Measurements from ENCODE around the gene HSD11B1.

DNA sequence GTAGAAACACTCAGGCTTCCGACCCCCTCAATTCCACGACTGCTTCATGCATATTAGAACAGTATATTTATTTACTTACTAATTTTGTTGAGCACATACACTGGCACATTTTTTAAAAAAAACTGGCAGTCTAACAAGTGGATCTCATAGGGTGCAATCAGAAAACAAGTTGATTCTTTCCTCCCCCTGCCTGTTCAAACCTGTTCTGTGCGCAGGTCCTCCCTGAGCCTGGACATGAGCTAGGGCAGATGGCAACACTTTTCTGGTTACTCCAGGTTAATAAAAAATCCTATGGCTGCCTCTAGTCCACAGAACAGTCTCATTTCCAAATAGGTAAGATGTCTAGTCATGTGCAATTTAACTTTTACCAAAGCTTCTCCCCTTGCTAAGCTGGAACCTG lies 18.6 kb downstream of the HSD11B1 start:
- TF ChIP-seq, protein P1, sequence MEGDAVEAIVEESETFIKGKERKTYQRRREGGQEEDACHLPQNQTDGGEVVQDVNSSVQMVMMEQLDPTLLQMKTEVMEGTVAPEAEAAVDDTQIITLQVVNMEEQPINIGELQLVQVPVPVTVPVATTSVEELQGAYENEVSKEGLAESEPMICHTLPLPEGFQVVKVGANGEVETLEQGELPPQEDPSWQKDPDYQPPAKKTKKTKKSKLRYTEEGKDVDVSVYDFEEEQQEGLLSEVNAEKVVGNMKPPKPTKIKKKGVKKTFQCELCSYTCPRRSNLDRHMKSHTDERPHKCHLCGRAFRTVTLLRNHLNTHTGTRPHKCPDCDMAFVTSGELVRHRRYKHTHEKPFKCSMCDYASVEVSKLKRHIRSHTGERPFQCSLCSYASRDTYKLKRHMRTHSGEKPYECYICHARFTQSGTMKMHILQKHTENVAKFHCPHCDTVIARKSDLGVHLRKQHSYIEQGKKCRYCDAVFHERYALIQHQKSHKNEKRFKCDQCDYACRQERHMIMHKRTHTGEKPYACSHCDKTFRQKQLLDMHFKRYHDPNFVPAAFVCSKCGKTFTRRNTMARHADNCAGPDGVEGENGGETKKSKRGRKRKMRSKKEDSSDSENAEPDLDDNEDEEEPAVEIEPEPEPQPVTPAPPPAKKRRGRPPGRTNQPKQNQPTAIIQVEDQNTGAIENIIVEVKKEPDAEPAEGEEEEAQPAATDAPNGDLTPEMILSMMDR (IDR thresholded peaks at IDR 0.05; ENCODE audit: extremely low read depth in 1 of 2, insufficient read depth in 1 of 2, low read depth in 1 of 2, low read length in 2 of 2): no peak
- TF ChIP-seq POLR2A (IDR thresholded peaks at IDR 0.05; ENCODE audit: low read depth, low read length) (no peak), MYC (IDR thresholded peaks at IDR 0.05; ENCODE audit: low read depth, low read length) (no peak)

Measured in endothelial cell of umbilical vein (primary cell).